ENCODE data around the gene EPHA2. TPM values are rescaled to one million over a fixed set of nuclear protein-coding genes. Genes with fewer than 3 reads are reported as not detected.

Gene EPHA2
- total RNA-seq, 2 experiments from 2014 or later = 0.22 TPM; not detected in 1

DNA sequence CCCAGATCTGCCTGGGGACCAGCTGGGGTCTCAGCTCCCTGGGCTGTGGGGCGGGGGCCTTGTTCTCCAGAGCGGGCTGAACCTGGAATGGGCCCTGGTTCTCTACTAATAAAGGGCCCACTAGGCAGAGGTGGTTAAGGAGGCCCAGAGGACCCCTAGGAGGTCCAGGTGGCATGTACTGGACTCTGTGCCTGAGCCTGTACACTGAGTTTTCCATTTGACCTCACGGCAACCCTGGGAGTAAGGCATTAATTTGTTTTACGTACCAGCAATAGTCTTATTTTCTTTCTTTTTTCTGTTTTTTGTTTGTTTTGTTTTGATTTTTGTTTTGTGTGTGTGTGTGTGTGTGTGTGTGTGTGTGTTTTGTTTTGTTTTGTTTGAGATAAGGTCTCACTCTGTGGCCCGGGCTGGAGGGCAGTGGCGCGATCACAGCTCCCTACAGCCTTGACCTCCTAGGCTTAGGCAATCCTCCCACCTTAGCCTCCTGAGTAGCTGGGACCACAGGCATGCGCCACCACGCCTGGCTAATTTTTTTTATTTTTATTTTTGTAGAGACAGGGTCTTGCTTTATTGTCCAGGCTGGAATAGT lies 62.9 kb downstream of the EPHA2 start:
- Histone ChIP-seq H3K27ac (ENCODE audit: low read depth in 1 of 2, low read length in 2 of 2) (no peak overlapping the region), H3K36me3 (ENCODE audit: insufficient read depth, low read length) (no peaks in the 10 kb centered on the region), H3K4me3 (ENCODE audit: low read length) (no peak overlapping the region), H3K4me1 (ENCODE audit: insufficient read depth, low read length) (no peaks in the 10 kb centered on the region), H3K27me3 (ENCODE audit: control insufficient read depth in 1 of 2, insufficient read depth in 2 of 2, low read length in 2 of 2) (no peaks in the 10 kb centered on the region), H3K9me3 (ENCODE audit: control insufficient read depth in 1 of 2, insufficient read depth in 1 of 2, low read length in 2 of 2) (no peaks in the 10 kb centered on the region)
- DNase-seq = no peak
- Mint-ChIP-seq H3K9me3 (no peaks in the 10 kb centered on the region), H3K27ac (no peak overlapping the region), H3K4me1 (ENCODE audit: low read depth) (no peaks in the 10 kb centered on the region), H3K27me3 (no peaks in the 10 kb centered on the region), H3K36me3 (ENCODE audit: low read depth) (no peaks in the 10 kb centered on the region), H3K4me3 (no peak overlapping the region)
- TF ChIP-seq, protein P1, sequence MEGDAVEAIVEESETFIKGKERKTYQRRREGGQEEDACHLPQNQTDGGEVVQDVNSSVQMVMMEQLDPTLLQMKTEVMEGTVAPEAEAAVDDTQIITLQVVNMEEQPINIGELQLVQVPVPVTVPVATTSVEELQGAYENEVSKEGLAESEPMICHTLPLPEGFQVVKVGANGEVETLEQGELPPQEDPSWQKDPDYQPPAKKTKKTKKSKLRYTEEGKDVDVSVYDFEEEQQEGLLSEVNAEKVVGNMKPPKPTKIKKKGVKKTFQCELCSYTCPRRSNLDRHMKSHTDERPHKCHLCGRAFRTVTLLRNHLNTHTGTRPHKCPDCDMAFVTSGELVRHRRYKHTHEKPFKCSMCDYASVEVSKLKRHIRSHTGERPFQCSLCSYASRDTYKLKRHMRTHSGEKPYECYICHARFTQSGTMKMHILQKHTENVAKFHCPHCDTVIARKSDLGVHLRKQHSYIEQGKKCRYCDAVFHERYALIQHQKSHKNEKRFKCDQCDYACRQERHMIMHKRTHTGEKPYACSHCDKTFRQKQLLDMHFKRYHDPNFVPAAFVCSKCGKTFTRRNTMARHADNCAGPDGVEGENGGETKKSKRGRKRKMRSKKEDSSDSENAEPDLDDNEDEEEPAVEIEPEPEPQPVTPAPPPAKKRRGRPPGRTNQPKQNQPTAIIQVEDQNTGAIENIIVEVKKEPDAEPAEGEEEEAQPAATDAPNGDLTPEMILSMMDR (IDR thresholded peaks at IDR 0.05) = no peak
- no peak for ATAC-seq (ENCODE audit: poor library complexity)
- POLR2A ChIA-PET = no interaction called here
- CTCF ChIA-PET = no interaction called here
- intact Hi-C loops (cut with DNase I, micrococcal nuclease) = no loop called here

DNA sequence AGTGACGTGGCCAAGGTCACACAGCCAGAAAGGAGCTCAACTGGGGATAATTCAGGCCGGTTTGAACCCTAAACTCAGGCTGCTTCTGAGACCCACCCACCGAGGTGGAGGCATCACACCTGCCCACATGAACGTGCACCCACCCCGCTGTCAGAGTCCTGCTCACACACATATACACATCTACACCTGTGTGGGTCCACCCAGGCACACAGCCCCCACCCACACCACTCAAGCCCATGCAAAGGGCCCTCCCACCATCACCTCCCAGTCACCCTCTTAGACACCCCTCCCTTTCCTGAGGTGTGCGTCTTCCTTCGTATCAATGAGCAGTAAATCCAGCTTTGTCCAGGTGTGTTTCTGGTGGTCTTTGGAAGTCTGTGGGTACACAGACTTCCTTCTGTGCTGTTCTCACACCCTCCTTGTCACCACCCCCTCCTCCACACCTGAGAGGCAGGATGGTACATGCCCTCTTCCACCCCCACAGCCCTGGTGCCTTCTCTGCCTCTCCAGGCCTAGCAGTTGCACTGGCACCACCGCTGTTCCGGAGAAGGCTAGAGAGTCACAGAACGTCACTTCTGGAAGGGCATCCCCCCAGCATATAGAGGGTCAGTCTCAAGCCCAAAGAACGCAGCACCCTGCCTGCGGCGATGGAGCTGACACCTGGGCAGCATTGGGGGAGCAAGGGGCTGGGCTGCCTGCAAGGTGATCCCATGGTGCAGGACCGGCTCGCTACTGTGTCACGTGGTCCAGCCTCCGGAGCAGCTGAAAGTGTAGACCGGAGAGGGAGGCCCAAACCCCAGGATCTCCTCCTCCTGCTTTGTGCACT lies 63.6 kb downstream of the EPHA2 start:
- H3K36me3 Mint-ChIP-seq (ENCODE audit: low read depth) = no peaks in the 10 kb centered on the region
- H3K27me3 ChIP-seq (ENCODE audit: control insufficient read depth in 1 of 2, insufficient read depth in 2 of 2, low read length in 2 of 2) = no peaks in the 10 kb centered on the region
- H3K9me3 ChIP-seq (ENCODE audit: control insufficient read depth in 1 of 2, insufficient read depth in 1 of 2, low read length in 2 of 2) = no peaks in the 10 kb centered on the region
- CTCF ChIA-PET = interaction anchor here (0.5 kb wide), 1 partner anchor 80 kb away, joined by 4 read pairs; no protein-coding TSS in a partner anchor
- H3K4me1 ChIP-seq (ENCODE audit: insufficient read depth, low read length) = no peaks in the 10 kb centered on the region
- no peak overlapping the region for H3K27ac Mint-ChIP-seq
- intact Hi-C loops (cut with DNase I, micrococcal nuclease) = no loop called here
- H3K4me1 Mint-ChIP-seq (ENCODE audit: low read depth) = no peaks in the 10 kb centered on the region
- TF ChIP-seq, protein P1 (IDR thresholded peaks at IDR 0.05) = no peak
- ATAC-seq (ENCODE audit: poor library complexity) (no peak), DNase-seq (no peak)
- no peaks in the 10 kb centered on the region for H3K9me3 Mint-ChIP-seq
- POLR2A ChIA-PET = no interaction called here
- no peak overlapping the region for H3K4me3 Mint-ChIP-seq
- no peaks in the 10 kb centered on the region for H3K36me3 ChIP-seq (ENCODE audit: insufficient read depth, low read length)
- no peak overlapping the region for H3K27ac ChIP-seq (ENCODE audit: low read depth in 1 of 2, low read length in 2 of 2)
- H3K27me3 Mint-ChIP-seq = no peaks in the 10 kb centered on the region
- no peak overlapping the region for H3K4me3 ChIP-seq (ENCODE audit: low read length)

DNA sequence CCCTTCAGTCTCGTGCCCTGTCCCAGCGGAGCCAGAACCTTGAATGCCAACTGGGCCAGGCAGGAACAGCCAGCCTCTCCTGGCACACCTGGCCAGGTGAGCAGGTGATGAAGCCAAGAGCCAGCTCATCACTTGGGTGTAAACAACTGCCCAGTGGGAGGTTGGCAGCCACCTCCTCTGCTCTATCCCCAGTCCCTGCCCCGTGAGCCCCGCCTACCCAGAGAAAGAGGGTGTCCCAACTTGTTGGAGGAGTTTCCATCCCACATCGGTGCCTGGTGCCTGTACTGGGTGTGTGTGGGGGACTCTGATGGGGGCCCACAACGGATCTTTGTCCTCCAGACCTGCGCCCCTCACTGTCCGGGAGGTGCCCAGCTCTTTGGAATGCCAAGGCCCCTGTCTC lies 64.6 kb downstream of the EPHA2 start:
- ChIA-PET POLR2A (no interaction called here), CTCF (no interaction called here)
- Mint-ChIP-seq H3K4me1 (ENCODE audit: low read depth) (no peaks in the 10 kb centered on the region), H3K9me3 (no peaks in the 10 kb centered on the region), H3K4me3 (no peak overlapping the region), H3K27me3 (no peaks in the 10 kb centered on the region), H3K36me3 (ENCODE audit: low read depth) (no peaks in the 10 kb centered on the region), H3K27ac (no peak overlapping the region)
- intact Hi-C loops (cut with DNase I, micrococcal nuclease) = no loop called here
- no peak for ATAC-seq (ENCODE audit: poor library complexity)
- DNase-seq = no peak
- TF ChIP-seq, protein P1 (IDR thresholded peaks at IDR 0.05) = no peak
- no peak overlapping the region for H3K4me3 ChIP-seq (ENCODE audit: low read length)
- H3K27me3 ChIP-seq (ENCODE audit: control insufficient read depth in 1 of 2, insufficient read depth in 2 of 2, low read length in 2 of 2) = no peaks in the 10 kb centered on the region
- no peaks in the 10 kb centered on the region for H3K9me3 ChIP-seq (ENCODE audit: control insufficient read depth in 1 of 2, insufficient read depth in 1 of 2, low read length in 2 of 2)
- no peak overlapping the region for H3K27ac ChIP-seq (ENCODE audit: low read depth in 1 of 2, low read length in 2 of 2)
- no peaks in the 10 kb centered on the region for H3K36me3 ChIP-seq (ENCODE audit: insufficient read depth, low read length)
- H3K4me1 ChIP-seq (ENCODE audit: insufficient read depth, low read length) = no peaks in the 10 kb centered on the region

All from CD4-positive, alpha-beta T cell (primary cell).